Sciatic nerve (tissue), 2 donors: ENCODE measurements around the gene PPFIBP1. TPM values are rescaled to one million over a fixed set of nuclear protein-coding genes. Genes with fewer than 3 reads are reported as not detected.

ENCODE experiments used
- ATAC-seq: fragments of 200-7000 bp; cut with Tn5 transposase; one replicate; pipeline ENCODE4 v1.9.1; 2020; ENCODE audit warnings: mild to moderate bottlenecking, moderate library complexity
- DNase-seq: peaks from one replicate; pipeline ENCODE4 v3.0.0-alpha.2; 2020; ENCODE audit warnings: low spot score
- intact Hi-C: fragments of 100-400 bp; cut with DNase I; formaldehyde crosslinking; loops from one replicate; pipeline ENCODE4 v1.14.2; 2022
- total RNA-seq: library from RNA; stranded (reverse); fragmentation: NEBNext Ultra II Directional; extraction: Animal tissue kit (Norgen Biotek cat#: 25700); gene quantifications from one replicate; pipeline ENCODE4 v1.2.1, GENCODE V29; 2021
- donor health status: DM: no; HTN: no; CAD: no.
- donor health status: DM: no; HTN: no; CAD: no.

Gene PPFIBP1
- total RNA-seq, 1 donor from 2014 or later: 146 TPM

- intact Hi-C loops: no loop called here
- peak; percentile 29 for ATAC-seq
- no peak for DNase-seq
These were observed 148.0 kb downstream of the PPFIBP1 start for GRCh38 chr12:27672051-27672450.

GRCh38 chr12:27672643-27673042 is 148.6 kb downstream of the PPFIBP1 start:
- DNase-seq: no peak
- intact Hi-C loops: no loop called here
- peak; percentile 81 for ATAC-seq

- DNase-seq (no peak), ATAC-seq (peak; percentile 58)
- intact Hi-C loops: no loop called here
These were observed 149.2 kb downstream of the PPFIBP1 start for GRCh38 chr12:27673101-27673718.

GRCh38 chr12:27674989-27675388 is 151.0 kb downstream of the PPFIBP1 start:
- intact Hi-C loops: no loop called here
- no peak for DNase-seq
- ATAC-seq: no peak

- no peak for ATAC-seq
- DNase-seq: no peak
- intact Hi-C loops: no loop called here
These were observed 156.6 kb downstream of the PPFIBP1 start for GRCh38 chr12:27680619-27681018.

GRCh38 chr12:27682534-27682933 is 158.5 kb downstream of the PPFIBP1 start:
- no peak for DNase-seq
- no peak for ATAC-seq
- intact Hi-C loops: no loop called here

- DNase-seq (no peak), ATAC-seq (no peak)
- intact Hi-C loops: no loop called here
These were observed 161.3 kb downstream of the PPFIBP1 start for GRCh38 chr12:27685274-27685673.

- intact Hi-C loops: no loop called here
- no peak for DNase-seq
- ATAC-seq: no peak
These were observed 162.1 kb downstream of the PPFIBP1 start for GRCh38 chr12:27686147-27686546.

GRCh38 chr12:27688671-27689070 is 164.7 kb downstream of the PPFIBP1 start:
- no peak for ATAC-seq
- intact Hi-C loops: no loop called here
- DNase-seq: no peak

GRCh38 chr12:27689558-27690180 is 165.7 kb downstream of the PPFIBP1 start:
- DNase-seq: no peak
- intact Hi-C loops: no loop called here
- no peak for ATAC-seq

- ATAC-seq (no peak), DNase-seq (no peak)
- intact Hi-C loops: no loop called here
These were observed 169.4 kb downstream of the PPFIBP1 start for GRCh38 chr12:27693403-27693802.

- intact Hi-C loops: no loop called here
- no peak for ATAC-seq
These were observed 171.7 kb downstream of the PPFIBP1 start for GRCh38 chr12:27695556-27696292.

GRCh38 chr12:27696293-27696652 is 172.3 kb downstream of the PPFIBP1 start, which contains the start of gene REP15:
Gene REP15 (plus strand): TSS chr12:27696447. CDS start chr12:27696563, 116 bp downstream.
- intact Hi-C loops: no loop called here
- no peak for ATAC-seq

More at GRCh38 chr12:27695556-27696292, 171.7 kb downstream of the PPFIBP1 start:
- DNase-seq: no peak

GRCh38 chr12:27696864-27697564 is 173.0 kb downstream of the PPFIBP1 start:
- intact Hi-C loops: no loop called here
- ATAC-seq (no peak), DNase-seq (no peak)

More at GRCh38 chr12:27696293-27696652, 172.3 kb downstream of the PPFIBP1 start, which contains the start of gene REP15:
- no peak for DNase-seq

GRCh38 chr12:27703720-27704452 is 179.9 kb downstream of the PPFIBP1 start:
- ATAC-seq (peak; percentile 82), DNase-seq (peak; percentile 72)
- intact Hi-C loops: no loop called here

GRCh38 chr12:27705263-27705662 is 181.3 kb downstream of the PPFIBP1 start:
- ATAC-seq (no peak), DNase-seq (no peak)
- intact Hi-C loops: no loop called here

- intact Hi-C loops: no loop called here
- ATAC-seq: no peak
- no peak for DNase-seq
These were observed 183.2 kb downstream of the PPFIBP1 start for GRCh38 chr12:27707216-27707615.

GRCh38 chr12:27709212-27709931 is 185.4 kb downstream of the PPFIBP1 start:
- no peak for DNase-seq
- ATAC-seq: no peak
- intact Hi-C loops: no loop called here
